Raji (cell line): ENCODE results near the gene OXT.

Source experiments
- POLR2A ChIP-seq: IDR thresholded peaks from 2 replicates; pipeline ENCODE4 v1.6.1; 2011; ENCODE audit warnings: low read depth, low read length, control low read depth; ENCODE audit not compliant: insufficient read depth

The OXT gene

GRCh38 chr20:3077618-3078134 lies 6.3 kb downstream of the OXT start:
- TF ChIP-seq POLR2A, result no peak

- TF ChIP-seq POLR2A, result no peak
Measured at GRCh38 chr20:3080939-3081388, 9.5 kb downstream of the OXT start.

- no peak for TF ChIP-seq POLR2A
Measured at GRCh38 chr20:3081641-3082040, 10.2 kb downstream of the OXT start.

- TF ChIP-seq POLR2A, result no peak
Measured at GRCh38 chr20:3082306-3082951, 11.0 kb downstream of the OXT start.

- no peak for TF ChIP-seq POLR2A
Measured at GRCh38 chr20:3082955-3083952, 11.8 kb downstream of the OXT start.

- no peak for TF ChIP-seq POLR2A
Measured at GRCh38 chr20:3084283-3084985, 13.0 kb downstream of the OXT start, which contains the start of gene AVP. Gene AVP (minus strand): TSS chr20:3084724. CDS start chr20:3084674, 50 bp downstream.

GRCh38 chr20:3084986-3085360 lies 13.6 kb downstream of the OXT start:
- TF ChIP-seq POLR2A, result no peak

GRCh38 chr20:3085571-3086072 lies 14.2 kb downstream of the OXT start:
- TF ChIP-seq POLR2A, result no peak

- TF ChIP-seq POLR2A, result no peak
Measured at GRCh38 chr20:3088031-3088430, 16.6 kb downstream of the OXT start.

- TF ChIP-seq POLR2A, result no peak
Measured at GRCh38 chr20:3090565-3090964, 19.1 kb downstream of the OXT start.

- TF ChIP-seq POLR2A, result no peak
Measured at GRCh38 chr20:3092611-3093379, 21.4 kb downstream of the OXT start.

- TF ChIP-seq POLR2A, result no peak
Measured at GRCh38 chr20:3093861-3094361, 22.5 kb downstream of the OXT start.

GRCh38 chr20:3094848-3095629 lies 23.6 kb downstream of the OXT start:
- no peak for TF ChIP-seq POLR2A
